Sigmoid colon (tissue), 7 donors: Measurements from ENCODE around the gene SLX4. TPM values are rescaled to one million over a fixed set of nuclear protein-coding genes. Genes with fewer than 3 reads are reported as not detected.

Experiments
- DNase-seq: peaks from one replicate; pipeline ENCODE4 v3.0.0-alpha.2; 2019
- H3K27ac ChIP-seq, 4 donors: fragments of 200-600 bp; sonication (generic); one replicate each; pipeline ENCODE4 v1.5.1; 2016 to 2019; ENCODE audit warnings: mild to moderate bottlenecking in 1 of 4
- H3K27me3 ChIP-seq, 3 donors: fragments of 200-600 bp; sonication (generic); one replicate each; pipeline ENCODE4 v1.5.1; 2019; ENCODE audit warnings: mild to moderate bottlenecking in 1 of 3
- H3K36me3 ChIP-seq, 4 donors: fragments of 200-600 bp; sonication (generic); one replicate each; pipeline ENCODE4 v1.5.1; 2016 to 2019
- H3K4me1 ChIP-seq, 4 donors: fragments of 200-600 bp; sonication (generic); one replicate each; pipeline ENCODE4 v1.5.1; 2017 to 2019
- H3K4me3 ChIP-seq, 4 donors: fragments of 200-600 bp; sonication (generic); one replicate each; pipeline ENCODE4 v1.5.1; 2017 to 2019; ENCODE audit warnings: mild to moderate bottlenecking in 2 of 4, moderate library complexity in 1 of 4
- H3K9me3 ChIP-seq, 4 donors: fragments of 200-600 bp in 3 of 4; sonication (generic) in 3 of 4; one replicate each; pipeline versions ENCODE4 v1.5.1 to v1.6.1; 2013 to 2019
- EP300 ChIP-seq, 4 donors: sonication (generic); formaldehyde crosslinking; IDR thresholded peaks; one replicate each; pipeline ENCODE4 v1.6.1; 2017; ENCODE audit warnings: antibody characterized with exemption in 4 of 4
- POLR2A ChIP-seq, 2 donors: fragments of 450-650 bp; IDR thresholded peaks; one replicate each; pipeline ENCODE4 v1.6.1; 2016; ENCODE audit warnings: antibody characterized with exemption in 2 of 2, mild to moderate bottlenecking in 2 of 2, moderate library complexity in 2 of 2
- POLR2AphosphoS5 ChIP-seq, 4 donors: sonication (generic); formaldehyde crosslinking; IDR thresholded peaks; one replicate each; pipeline ENCODE4 v1.6.1; 2017; ENCODE audit warnings: antibody characterized with exemption in 4 of 4
- WGBS, 2 donors: extraction: QIAGEN DNeasy Blood & Tissue Kit; methylation state at CpG; one replicate each; pipeline ENCODE4 v1.1.7; 2013; 5-methylcytosine and 5-hydroxymethylcytosine counted together
- intact Hi-C: fragments of 100-400 bp; cut with DNase I; formaldehyde crosslinking; loops from one replicate; pipeline ENCODE4 v1.15.1; 2023
- polyA plus RNA-seq, 3 donors: library from polyadenylated mRNA; stranded (reverse); fragments of 200-250 nt; gene quantifications; one replicate each; pipeline ENCODE4 v1.2.3, GENCODE V29; 2013
- total RNA-seq, 4 donors: library from RNA; depleted of rRNA; stranded (reverse); fragments of >200 nt; gene quantifications; one replicate each; pipeline ENCODE4 v1.1.0, GENCODE V29; 2016
- TF ChIP-seq, protein P1 (sequence below), 4 experiments: fragments of 450-650 bp in 3 of 4; fragments of 200-600 bp in 1 of 4; IDR thresholded peaks; one replicate each; pipeline ENCODE4 v1.5.1; 2016 to 2019; ENCODE audit warnings: antibody characterized with exemption in 4 of 4, mild to moderate bottlenecking in 3 of 4, moderate library complexity in 2 of 4
- donor health status: healthy with polysubstance abuse.
- donor health status: Bipolar disorder and iron deficiency.
- donor health status: healthy.

Gene SLX4
- total and polyA plus RNA-seq, 7 donors = under 0.01 to 3.9 (median 2.1) TPM

DNA sequence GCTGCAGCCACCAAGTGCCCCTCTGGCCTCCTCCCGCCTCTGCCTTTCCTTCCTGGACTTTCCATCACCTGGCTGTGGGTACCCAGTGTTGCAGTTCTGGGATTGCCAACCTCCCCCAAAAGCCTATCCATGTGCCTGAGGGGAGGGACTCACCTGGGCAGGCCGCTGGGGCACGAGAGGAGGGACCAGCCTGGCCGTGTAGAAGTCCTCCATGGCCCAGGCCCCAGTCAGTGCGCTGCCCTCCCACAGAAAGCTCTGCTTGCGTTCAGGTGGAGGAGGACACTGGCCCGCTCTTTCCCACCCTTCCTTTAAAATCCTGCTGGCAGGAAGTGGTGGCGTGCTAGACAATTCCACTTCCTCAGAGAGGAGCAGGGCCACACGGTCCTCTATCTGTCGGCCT lies 14.2 kb downstream of the SLX4 start:
- Histone ChIP-seq H3K27me3 (no peaks in the 10 kb centered on the region), H3K27ac (no peak overlapping the region), H3K36me3 (peaks cover 0 to 34% (median 5%) of the 10 kb centered on the region in 4 donors), H3K4me3 (no peak overlapping the region), H3K9me3 (no peaks in the 10 kb centered on the region), H3K4me1 (peaks cover 0 to under 1% (median 0%) of the 10 kb centered on the region in 4 donors)
- 79 to 93% methylated on average over 10 of the region's 10 CpGs for WGBS, 2 donors
- intact Hi-C loops = no loop called here
- TF ChIP-seq, protein P1, sequence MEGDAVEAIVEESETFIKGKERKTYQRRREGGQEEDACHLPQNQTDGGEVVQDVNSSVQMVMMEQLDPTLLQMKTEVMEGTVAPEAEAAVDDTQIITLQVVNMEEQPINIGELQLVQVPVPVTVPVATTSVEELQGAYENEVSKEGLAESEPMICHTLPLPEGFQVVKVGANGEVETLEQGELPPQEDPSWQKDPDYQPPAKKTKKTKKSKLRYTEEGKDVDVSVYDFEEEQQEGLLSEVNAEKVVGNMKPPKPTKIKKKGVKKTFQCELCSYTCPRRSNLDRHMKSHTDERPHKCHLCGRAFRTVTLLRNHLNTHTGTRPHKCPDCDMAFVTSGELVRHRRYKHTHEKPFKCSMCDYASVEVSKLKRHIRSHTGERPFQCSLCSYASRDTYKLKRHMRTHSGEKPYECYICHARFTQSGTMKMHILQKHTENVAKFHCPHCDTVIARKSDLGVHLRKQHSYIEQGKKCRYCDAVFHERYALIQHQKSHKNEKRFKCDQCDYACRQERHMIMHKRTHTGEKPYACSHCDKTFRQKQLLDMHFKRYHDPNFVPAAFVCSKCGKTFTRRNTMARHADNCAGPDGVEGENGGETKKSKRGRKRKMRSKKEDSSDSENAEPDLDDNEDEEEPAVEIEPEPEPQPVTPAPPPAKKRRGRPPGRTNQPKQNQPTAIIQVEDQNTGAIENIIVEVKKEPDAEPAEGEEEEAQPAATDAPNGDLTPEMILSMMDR (IDR thresholded peaks at IDR 0.05) = no peak
- TF ChIP-seq POLR2AphosphoS5 (IDR thresholded peaks at IDR 0.05) (no peak), EP300 (IDR thresholded peaks at IDR 0.05) (no peak), POLR2A (IDR thresholded peaks at IDR 0.05) (no peak)
- no peak for DNase-seq

DNA sequence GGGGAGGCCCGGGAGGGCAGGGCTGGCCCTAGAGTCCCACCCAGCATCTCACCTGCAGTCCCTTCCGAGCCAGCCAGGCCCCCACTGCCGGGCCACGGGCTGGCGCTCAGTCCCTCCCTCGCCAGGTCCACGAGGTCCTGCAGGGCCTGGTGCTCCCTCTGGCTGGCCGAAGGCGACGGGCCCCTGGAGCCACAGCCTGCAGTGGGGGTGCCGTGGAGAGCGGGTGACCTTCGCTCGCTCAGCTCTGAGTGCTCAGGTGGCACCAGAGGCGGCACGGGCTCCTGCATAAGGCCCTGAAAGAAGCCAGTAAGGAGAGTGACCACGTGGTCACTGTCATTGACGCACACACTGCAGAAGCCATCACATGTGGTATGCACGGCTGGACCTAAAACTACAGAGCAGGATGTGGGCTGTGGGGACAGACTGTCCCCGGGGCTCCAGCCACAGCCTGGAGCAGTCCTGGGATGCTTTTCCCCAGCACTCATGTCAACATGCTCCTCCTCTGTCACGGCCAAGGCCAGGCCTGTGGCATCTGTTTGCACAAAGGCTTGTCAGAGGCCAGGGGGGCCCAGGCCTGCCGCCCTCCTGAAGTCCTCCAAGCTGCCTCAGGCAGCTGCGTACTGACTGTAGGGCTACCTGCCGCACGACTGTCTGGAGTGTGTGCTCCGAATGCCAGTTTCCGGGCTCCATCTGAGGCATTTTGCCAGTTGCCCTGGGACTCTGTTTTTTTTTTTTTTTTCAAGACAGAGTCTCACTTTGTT lies 15.1 kb downstream of the SLX4 start:
- no peaks in the 10 kb centered on the region for H3K9me3 ChIP-seq
- 94% methylated on average over 27 of the region's 27 CpGs for WGBS, 2 donors
- peaks cover 0 to 25% (median 5%) of the 10 kb centered on the region in 4 donors for H3K36me3 ChIP-seq
- TF ChIP-seq POLR2AphosphoS5 (IDR thresholded peaks at IDR 0.05) = no peak
- no peak for TF ChIP-seq EP300 (IDR thresholded peaks at IDR 0.05)
- TF ChIP-seq, protein P1 (IDR thresholded peaks at IDR 0.05) = no peak
- TF ChIP-seq POLR2A (IDR thresholded peaks at IDR 0.05) = no peak
- H3K27ac ChIP-seq = no peak overlapping the region
- no peaks in the 10 kb centered on the region for H3K27me3 ChIP-seq
- H3K4me1 ChIP-seq = peaks cover 0 to 9% (median 2%) of the 10 kb centered on the region in 4 donors
- DNase-seq = no peak
- intact Hi-C loops = no loop called here
- no peak overlapping the region for H3K4me3 ChIP-seq

DNA sequence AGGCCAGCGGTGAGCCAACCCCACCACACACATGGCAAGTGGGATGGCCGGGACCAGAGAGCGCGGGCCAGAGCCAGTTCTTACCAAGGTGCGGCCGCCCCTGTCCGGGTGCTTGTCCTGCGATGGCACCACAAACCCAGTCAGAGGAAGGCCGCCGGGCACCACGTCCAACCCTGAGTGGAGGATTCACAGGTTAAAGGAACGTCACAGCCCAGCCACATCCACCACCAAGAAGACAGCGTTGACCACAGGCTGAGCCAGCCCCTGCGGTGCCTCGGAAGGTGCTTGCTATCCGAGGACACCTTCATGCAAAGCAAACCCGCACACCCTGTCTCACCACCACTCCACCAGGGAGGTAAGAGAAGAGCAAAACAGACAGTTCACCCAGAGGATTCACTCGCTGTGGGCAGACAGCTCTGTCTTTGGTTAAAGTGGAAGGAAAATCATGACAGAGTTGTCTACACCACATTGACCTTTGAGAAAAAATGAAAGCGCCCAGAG lies 15.8 kb downstream of the SLX4 start:
- Histone ChIP-seq H3K27ac (no peak overlapping the region), H3K4me3 (no peak overlapping the region), H3K36me3 (peaks cover 0 to 18% (median 3%) of the 10 kb centered on the region in 4 donors), H3K9me3 (no peaks in the 10 kb centered on the region), H3K27me3 (no peaks in the 10 kb centered on the region), H3K4me1 (peaks cover 0 to 11% (median 3%) of the 10 kb centered on the region in 4 donors)
- intact Hi-C loops = no loop called here
- TF ChIP-seq EP300 (IDR thresholded peaks at IDR 0.05) (no peak), POLR2A (IDR thresholded peaks at IDR 0.05) (no peak), POLR2AphosphoS5 (IDR thresholded peaks at IDR 0.05) (no peak)
- TF ChIP-seq, protein P1 (IDR thresholded peaks at IDR 0.05) = no peak
- no peak for DNase-seq
- WGBS, 2 donors = 97 to 98% methylated on average over 19 of the region's 19 CpGs

DNA sequence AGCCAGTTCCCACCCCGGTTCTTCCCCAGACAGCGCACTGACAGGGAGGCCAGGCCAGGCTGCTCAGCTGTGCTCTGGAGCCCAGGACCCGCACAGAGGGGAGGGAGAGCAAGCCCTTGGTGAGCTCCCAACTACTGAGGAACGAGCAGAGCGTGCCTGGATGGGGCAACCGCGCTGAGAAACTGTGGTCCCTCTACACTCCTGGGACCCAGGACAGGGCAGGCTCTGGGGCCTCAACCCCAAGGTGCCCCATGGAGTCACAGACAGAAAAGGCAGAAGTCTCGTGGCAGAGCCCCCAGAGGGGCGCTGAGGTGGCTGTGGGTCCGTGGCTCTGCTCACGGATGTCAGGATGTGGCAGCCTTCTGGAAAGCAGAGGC lies 16.3 kb downstream of the SLX4 start:
- Histone ChIP-seq H3K36me3 (peaks cover 0 to 15% (median 3%) of the 10 kb centered on the region in 4 donors), H3K27ac (no peak overlapping the region), H3K9me3 (no peaks in the 10 kb centered on the region), H3K4me1 (peaks cover 0 to 11% (median 3%) of the 10 kb centered on the region in 4 donors), H3K4me3 (no peak overlapping the region), H3K27me3 (no peaks in the 10 kb centered on the region)
- no peak for DNase-seq
- TF ChIP-seq EP300 (IDR thresholded peaks at IDR 0.05) (no peak), POLR2A (IDR thresholded peaks at IDR 0.05) (no peak), POLR2AphosphoS5 (IDR thresholded peaks at IDR 0.05) (no peak)
- TF ChIP-seq, protein P1 (IDR thresholded peaks at IDR 0.05) = no peak
- WGBS, 2 donors = 96% methylated on average over 11 of the region's 11 CpGs
- intact Hi-C loops = no loop called here
